ENCODE data around the gene STIP1.

Gene STIP1

GRCh38 chr11:64223001-64223651 is 37.2 kb downstream of the STIP1 start:
- DNase-seq (ENCODE audit: low spot score), result no peak

- no peak for DNase-seq (ENCODE audit: low spot score)
These were observed 38.4 kb downstream of the STIP1 start for GRCh38 chr11:64224151-64224890.

DNA sequence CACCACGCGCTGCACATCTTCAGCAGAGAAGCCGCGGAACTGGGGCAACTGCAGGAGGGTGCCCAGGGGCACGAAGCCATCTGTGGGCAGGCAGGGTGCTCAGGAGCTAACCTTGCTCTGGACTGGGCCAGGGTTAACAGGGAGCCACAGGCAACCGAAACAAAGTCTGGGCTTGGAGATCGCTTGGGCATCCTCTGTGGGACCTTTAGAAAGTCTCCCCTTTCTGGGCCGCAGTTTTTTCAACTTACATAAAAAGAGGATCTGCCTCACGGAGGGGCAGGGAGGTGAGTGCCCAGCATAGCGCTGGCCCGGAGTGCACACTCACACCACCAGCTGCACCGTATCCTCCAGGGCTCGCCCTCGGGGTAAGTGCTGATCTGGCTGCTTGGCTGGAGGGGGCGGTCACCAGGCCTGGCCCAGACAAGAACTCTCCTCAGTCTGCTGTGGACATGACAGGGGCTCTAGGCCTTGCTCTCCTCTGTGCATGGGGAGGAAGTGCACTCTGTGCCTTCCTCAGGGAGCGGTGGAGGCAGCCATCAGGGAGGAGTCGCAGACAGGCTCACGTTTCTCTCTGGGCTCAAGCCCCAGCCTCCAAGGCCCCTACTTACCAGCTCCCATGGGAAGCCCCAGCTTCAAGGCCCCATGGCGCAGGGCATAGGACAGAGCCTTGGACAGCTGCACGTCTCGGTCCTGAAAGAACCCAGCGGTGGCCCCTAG is 39.1 kb downstream of the STIP1 start:
- DNase-seq (ENCODE audit: low spot score), result no peak

- DNase-seq (ENCODE audit: low spot score), result peak; percentile 93
These were observed 39.9 kb downstream of the STIP1 start, which contains the start of the genes NUDT22 and TRPT1 for GRCh38 chr11:64225608-64226506. Gene NUDT22, plus strand, starts transcription at chr11:64226274. Its CDS starts 379 bp downstream, at chr11:64226653. Gene TRPT1, minus strand, starts transcription at chr11:64226186. Its CDS starts 326 bp downstream, at chr11:64225860.

GRCh38 chr11:64226507-64227051 is 40.6 kb downstream of the STIP1 start:
- DNase-seq (ENCODE audit: low spot score), result peak; percentile 77

DNA sequence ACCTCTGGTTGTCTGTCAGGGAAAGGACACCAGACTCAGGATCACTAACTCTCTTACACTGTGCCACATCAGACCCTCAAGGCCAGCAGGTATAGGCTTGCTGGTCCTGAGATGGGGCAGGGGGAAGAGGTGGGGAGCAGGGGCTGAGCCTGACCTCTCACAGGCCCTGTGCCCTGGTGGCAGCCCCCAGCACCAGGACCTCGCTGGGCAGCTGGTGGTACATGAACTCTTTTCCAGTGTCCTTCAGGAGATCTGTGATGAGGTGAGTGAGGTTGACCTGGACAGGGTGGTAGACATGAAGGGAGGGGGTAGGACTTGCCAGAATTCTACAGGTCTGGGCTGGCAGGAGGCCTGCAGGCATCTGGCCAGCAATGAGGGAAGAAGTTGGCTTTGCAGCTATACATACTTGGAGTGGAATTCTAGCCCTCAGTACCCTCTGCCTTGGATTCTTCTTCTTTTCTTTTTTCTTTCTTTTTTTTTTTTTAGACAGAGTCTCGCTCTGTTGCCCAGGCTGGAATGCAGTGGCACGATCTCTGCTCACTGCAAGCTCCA is 41.5 kb downstream of the STIP1 start:
- no peak for DNase-seq (ENCODE audit: low spot score)

DNA sequence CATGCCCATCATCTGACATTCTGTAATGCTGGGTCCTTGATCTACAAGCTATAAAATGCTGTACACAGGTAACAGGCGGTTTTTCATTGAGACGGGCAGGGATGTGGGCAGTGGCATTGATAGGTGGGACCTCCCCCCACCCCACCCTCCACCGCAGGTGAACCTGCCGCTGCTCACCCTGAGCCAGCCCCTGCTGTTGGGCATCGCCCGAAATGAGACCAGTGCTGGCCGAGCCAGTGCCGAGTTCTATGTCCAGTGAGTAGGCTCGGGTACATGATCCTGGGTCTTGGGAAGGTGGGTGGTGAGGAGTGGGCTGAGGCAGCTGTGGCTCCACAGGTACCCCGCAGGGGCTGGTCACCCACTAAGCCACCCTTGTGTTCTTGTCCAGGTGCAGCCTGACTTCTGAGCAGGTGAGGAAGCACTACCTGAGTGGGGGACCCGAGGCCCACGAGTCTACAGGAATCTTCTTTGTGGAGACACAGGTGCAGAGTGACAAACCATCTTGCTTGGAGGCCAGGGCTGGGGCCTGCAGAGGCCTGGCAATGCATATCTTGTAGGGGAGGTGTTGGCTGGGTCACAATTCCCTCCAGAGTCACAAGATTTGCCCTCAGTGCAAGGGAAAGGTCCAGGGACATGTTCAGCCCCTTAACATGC is 43.2 kb downstream of the STIP1 start:
- DNase-seq (ENCODE audit: low spot score), result no peak

DNA sequence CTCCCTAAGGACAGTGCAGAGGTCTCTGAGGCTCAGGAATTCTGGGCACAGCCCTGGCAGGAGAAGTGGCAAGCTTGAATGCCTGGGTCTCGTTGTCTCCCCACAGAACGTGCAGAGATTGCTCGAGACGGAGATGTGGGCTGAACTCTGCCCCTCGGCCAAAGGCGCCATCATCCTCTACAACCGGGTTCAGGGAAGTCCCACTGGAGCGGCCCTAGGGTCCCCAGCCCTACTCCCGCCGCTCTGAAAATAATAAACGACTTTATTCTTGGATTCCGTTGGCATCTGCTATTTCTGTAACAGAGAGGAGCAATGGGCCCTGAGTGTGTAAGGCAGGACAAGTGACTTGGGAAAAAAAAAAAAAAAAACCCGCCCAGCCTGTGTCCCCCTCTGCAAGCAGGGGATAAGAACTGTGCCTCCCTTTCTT is 43.8 kb downstream of the STIP1 start:
- DNase-seq (ENCODE audit: low spot score), result no peak

GRCh38 chr11:64230171-64230984 is 44.4 kb downstream of the STIP1 start, which contains the start of gene DNAJC4:
Gene DNAJC4, plus strand, starts transcription at chr11:64230548. Its CDS starts 307 bp downstream, at chr11:64230855.
- DNase-seq (ENCODE audit: low spot score), result peak; percentile 95

DNA sequence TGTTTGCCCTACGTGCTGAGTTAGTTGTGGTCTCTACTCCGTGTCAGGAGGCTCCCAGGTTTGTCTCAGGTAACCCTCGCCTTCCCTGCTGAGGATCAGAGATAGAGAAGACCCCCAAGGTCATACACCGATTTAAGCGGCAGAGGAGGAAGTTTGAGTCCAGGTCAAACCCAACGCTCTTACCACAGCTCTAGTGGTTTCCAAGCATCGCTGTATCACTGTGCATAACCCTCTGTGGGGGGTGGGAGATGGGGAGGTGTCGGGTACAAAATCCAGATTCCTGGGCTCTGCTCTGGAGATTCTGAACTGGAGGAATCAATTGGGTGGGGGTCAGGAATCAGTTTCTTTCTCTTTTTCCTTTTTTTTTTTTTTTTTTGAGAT is 45.0 kb downstream of the STIP1 start:
- peak; percentile 60 for DNase-seq (ENCODE audit: low spot score)

DNA sequence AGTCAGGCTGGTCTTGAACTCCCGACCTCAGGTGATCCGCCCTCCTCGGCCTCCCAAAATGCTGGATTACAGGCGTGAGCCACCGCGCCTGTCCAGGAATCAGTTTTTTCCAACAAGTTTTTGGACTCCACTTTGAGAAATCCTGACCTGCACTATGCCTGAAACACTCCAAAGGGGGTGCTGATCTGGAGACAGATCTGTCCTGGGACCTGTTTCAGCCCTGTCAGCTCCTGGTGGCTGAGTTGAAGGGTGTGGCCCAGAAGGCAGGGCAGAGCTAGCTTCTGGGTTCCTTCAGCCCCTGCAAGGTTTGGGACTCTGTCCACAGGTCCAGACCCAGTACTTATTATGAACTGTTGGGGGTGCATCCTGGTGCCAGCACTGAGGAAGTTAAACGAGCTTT is 45.6 kb downstream of the STIP1 start:
- DNase-seq (ENCODE audit: low spot score), result no peak

DNA sequence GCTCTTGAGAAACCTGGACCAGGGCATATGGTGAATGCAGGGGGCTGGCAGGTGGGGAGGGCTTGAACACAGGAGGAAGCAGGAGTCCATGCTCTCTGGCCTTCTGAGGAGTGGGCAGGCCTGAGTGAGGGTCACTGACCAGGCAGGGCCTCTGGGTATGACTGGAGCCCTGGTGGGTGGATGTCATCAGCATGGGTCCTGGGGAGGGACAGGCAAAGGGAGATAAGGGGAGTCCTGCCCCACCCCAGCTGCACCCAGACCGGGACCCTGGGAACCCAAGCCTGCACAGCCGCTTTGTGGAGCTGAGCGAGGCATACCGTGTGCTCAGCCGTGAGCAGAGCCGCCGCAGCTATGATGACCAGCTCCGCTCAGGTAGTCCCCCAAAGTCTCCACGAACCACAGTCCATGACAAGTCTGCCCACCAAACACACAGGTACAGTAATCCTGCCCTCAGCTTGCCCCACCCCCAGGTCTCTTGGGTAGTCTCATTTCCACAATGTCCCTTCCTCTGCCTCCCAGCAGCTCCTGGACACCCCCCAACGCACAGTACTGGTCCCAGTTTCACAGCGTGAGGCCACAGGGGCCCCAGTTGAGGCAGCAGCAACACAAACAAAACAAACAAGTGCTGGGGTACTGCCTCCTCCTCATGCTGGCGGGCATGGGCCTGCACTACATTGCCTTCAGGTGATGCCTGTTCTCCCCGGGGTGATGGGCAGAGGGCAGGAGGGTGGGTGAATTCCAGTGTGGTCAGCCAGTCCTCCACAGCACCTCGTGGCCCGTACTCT is 46.4 kb downstream of the STIP1 start:
- no peak for DNase-seq (ENCODE audit: low spot score)

- no peak for DNase-seq (ENCODE audit: low spot score)
These were observed 47.0 kb downstream of the STIP1 start for GRCh38 chr11:64232967-64233315.

GRCh38 chr11:64233913-64234586 is 48.1 kb downstream of the STIP1 start, which contains the start of gene VEGFB:
Gene VEGFB, plus strand, starts transcription at chr11:64234584. Its CDS starts 250 bp downstream, at chr11:64234834.
- DNase-seq (ENCODE audit: low spot score), result peak; percentile 72

- DNase-seq (ENCODE audit: low spot score), result peak; percentile 65
These were observed 48.8 kb downstream of the STIP1 start for GRCh38 chr11:64234647-64235379.

GRCh38 chr11:64235437-64236161 is 49.6 kb downstream of the STIP1 start:
- no peak for DNase-seq (ENCODE audit: low spot score)

GRCh38 chr11:64237484-64237951 is 51.5 kb downstream of the STIP1 start:
- no peak for DNase-seq (ENCODE audit: low spot score)

All from NAMALWA (cell line).